ENCODE measurements around the gene NOS2. TPM values are rescaled to one million over a fixed set of nuclear protein-coding genes. Genes with fewer than 3 reads are reported as not detected.
"Not testable (repeated sequence)": the region's sequence is repeated elsewhere in the genome, so short reads cannot be mapped to it uniquely, and the experiment has no call there.

Gene NOS2
- total RNA-seq, 4 donors from 2014 or later, result 0.07 to 0.40 (median 0.35) TPM

GRCh38 chr17:27824176-27824715 lies 23.9 kb upstream of the NOS2 start:
- Histone ChIP-seq H3K4me3 (no peak overlapping the region), H3K36me3 (no peaks in the 10 kb centered on the region), H3K27me3 (no peaks in the 10 kb centered on the region), H3K4me1 (peaks cover 0 to under 1% (median 0%) of the 10 kb centered on the region in 3 donors), H3K9me3 (peaks cover 0 to 13% (median 0%) of the 10 kb centered on the region in 3 donors), H3K27ac (no peak overlapping the region)
- TF ChIP-seq POLR2AphosphoS5 (IDR thresholded peaks at IDR 0.05) (no peak), CTCF (IDR thresholded peaks at IDR 0.05) (no peak), POLR2A (IDR thresholded peaks at IDR 0.05) (no peak), EP300 (IDR thresholded peaks at IDR 0.05) (no peak)
- WGBS, 2 donors (ENCODE audit: low coverage in 1 of 2), result 85 to 100% methylated on average over 1 to 2 of the region's 3 CpGs
- ATAC-seq, result no peak

- not testable (repeated sequence) for H3K4me3 ChIP-seq, H3K27ac ChIP-seq, H3K27me3 ChIP-seq, ATAC-seq, H3K36me3 ChIP-seq
- Histone ChIP-seq H3K9me3 (peaks cover 0 to 13% (median 0%) of the 10 kb centered on the region in 3 donors), H3K4me1 (peaks cover 0 to 20% (median 4%) of the 10 kb centered on the region in 3 donors)
- WGBS, 2 donors (ENCODE audit: low coverage in 1 of 2), result 67 to 87% methylated on average over 3 to 10 of the region's 10 CpGs
Observed at GRCh38 chr17:27822108-27822507, 21.8 kb upstream of the NOS2 start.

- Histone ChIP-seq H3K36me3 (no peaks in the 10 kb centered on the region), H3K27me3 (no peaks in the 10 kb centered on the region), H3K4me1 (peaks cover 0 to 20% (median 4%) of the 10 kb centered on the region in 3 donors), H3K9me3 (peaks cover 0 to 13% (median 0%) of the 10 kb centered on the region in 3 donors), H3K4me3 (no peak overlapping the region), H3K27ac (no peak overlapping the region)
- no peak for TF ChIP-seq EP300 (IDR thresholded peaks at IDR 0.05)
- no peak for TF ChIP-seq CTCF (IDR thresholded peaks at IDR 0.05)
- no peak for TF ChIP-seq POLR2AphosphoS5 (IDR thresholded peaks at IDR 0.05)
- no peak for TF ChIP-seq POLR2A (IDR thresholded peaks at IDR 0.05)
- WGBS, 2 donors (ENCODE audit: low coverage in 1 of 2), result 100% methylated on average over 1 of the region's 3 CpGs; no CpG with 5 or more reads in 1 of the 2 donors
- ATAC-seq, result no peak
Observed at GRCh38 chr17:27821318-27821717, 21.0 kb upstream of the NOS2 start.

- ATAC-seq, result no peak
- TF ChIP-seq POLR2A (IDR thresholded peaks at IDR 0.05), result no peak
- no peak for TF ChIP-seq POLR2AphosphoS5 (IDR thresholded peaks at IDR 0.05)
- no peak for TF ChIP-seq EP300 (IDR thresholded peaks at IDR 0.05)
- no peak for TF ChIP-seq CTCF (IDR thresholded peaks at IDR 0.05)
- peak overlapping the region in 1 of 4 donors; percentile 14 for H3K27ac ChIP-seq
Observed at GRCh38 chr17:27819145-27819544, 18.8 kb upstream of the NOS2 start.

GRCh38 chr17:27818401-27819105 lies 18.2 kb upstream of the NOS2 start:
- Histone ChIP-seq H3K36me3 (no peaks in the 10 kb centered on the region), H3K27me3 (no peaks in the 10 kb centered on the region), H3K4me1 (peaks cover 0 to 20% (median 4%) of the 10 kb centered on the region in 3 donors), H3K9me3 (peaks cover 0 to 13% (median 0%) of the 10 kb centered on the region in 3 donors), H3K4me3 (no peak overlapping the region), H3K27ac (peak overlapping the region in 2 of 4 donors; percentile 14 to 27)
- 37 to 43% methylated on average over 5 to 7 of the region's 7 CpGs for WGBS, 2 donors (ENCODE audit: low coverage in 1 of 2)
- ATAC-seq, result peak; percentile 41
- TF ChIP-seq EP300 (IDR thresholded peaks at IDR 0.05), result no peak
- no peak for TF ChIP-seq POLR2AphosphoS5 (IDR thresholded peaks at IDR 0.05)
- no peak for TF ChIP-seq POLR2A (IDR thresholded peaks at IDR 0.05)
- no peak for TF ChIP-seq CTCF (IDR thresholded peaks at IDR 0.05)

More at GRCh38 chr17:27819145-27819544, 18.8 kb upstream of the NOS2 start:
- Histone ChIP-seq H3K9me3 (peaks cover 0 to 13% (median 0%) of the 10 kb centered on the region in 3 donors), H3K4me3 (no peak overlapping the region), H3K4me1 (peaks cover 0 to 20% (median 4%) of the 10 kb centered on the region in 3 donors), H3K36me3 (no peaks in the 10 kb centered on the region), H3K27me3 (no peaks in the 10 kb centered on the region)
- WGBS, 2 donors (ENCODE audit: low coverage in 1 of 2), result 80 to 100% methylated on average over 1 of the region's 1 CpG

All from gastroesophageal sphincter (tissue), 4 donors.